Activated CD8-positive, alpha-beta memory T cell treated with anti-CD3 and anti-CD28 coated beads, Interleukin-2, amount 50 U/mL, for 48 hours (primary cell): ENCODE results near the gene OR10H1.
A peak's percentile ranks its signal among the peaks of the same experiment; 100 is the strongest.
"Not testable (repeated sequence)": the region's sequence is repeated elsewhere in the genome, so short reads cannot be mapped to it uniquely, and the experiment has no call there.

Source experiments
- DNase-seq: peaks from one replicate; pipeline ENCODE4 v3.0.0-alpha.2; 2020

Gene OR10H1, protein sequence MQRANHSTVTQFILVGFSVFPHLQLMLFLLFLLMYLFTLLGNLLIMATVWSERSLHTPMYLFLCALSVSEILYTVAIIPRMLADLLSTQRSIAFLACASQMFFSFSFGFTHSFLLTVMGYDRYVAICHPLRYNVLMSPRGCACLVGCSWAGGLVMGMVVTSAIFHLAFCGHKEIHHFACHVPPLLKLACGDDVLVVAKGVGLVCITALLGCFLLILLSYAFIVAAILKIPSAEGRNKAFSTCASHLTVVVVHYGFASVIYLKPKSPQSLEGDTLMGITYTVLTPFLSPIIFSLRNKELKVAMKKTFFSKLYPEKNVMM

DNA sequence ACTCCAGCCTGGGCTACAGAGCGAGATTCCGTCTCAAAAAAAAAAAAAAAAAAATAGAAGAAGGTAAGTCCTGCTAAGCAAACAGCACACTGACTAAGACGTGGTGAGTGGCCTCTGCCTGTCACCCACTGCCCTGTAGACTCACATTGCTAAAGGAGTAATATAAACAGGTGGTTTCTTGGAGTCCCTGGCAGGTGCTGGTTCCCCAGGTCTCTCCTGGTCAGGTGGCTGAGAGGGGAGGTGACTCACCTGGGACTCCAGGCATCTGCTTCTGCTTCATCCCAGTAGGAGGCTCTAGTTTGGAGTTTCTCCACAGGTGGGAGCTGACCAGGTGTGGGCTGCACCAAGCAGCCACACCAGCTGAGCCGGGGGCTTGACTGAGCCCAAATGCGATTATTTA, at the start of gene OR10H1:
TSS of gene OR10H1 (minus strand) at position 359 of the 400 bp plus-strand sequence. CDS start 7,627 bp downstream, outside the sequence.
- no peak for DNase-seq

DNA sequence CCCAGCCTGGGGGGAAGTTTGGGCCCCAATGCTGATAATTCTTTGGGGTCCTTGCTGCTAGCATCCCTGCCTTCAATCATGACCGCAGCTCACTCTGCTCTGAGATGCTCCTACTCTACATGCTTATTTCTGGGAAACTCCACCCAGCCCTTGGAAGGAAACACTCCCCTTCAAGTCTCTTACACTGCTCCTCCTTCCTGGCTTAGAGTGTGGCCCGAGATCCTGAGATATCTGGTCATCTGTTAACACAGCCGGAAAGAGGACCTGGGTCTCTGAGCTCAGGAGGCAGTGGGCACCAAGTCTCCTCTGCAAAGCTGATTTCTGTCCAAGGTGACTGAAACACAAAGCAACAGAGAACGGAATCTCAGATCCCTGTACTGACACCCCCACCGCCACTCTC, 49.4 kb upstream of the OR10H1 start:
- no peak for DNase-seq

DNA sequence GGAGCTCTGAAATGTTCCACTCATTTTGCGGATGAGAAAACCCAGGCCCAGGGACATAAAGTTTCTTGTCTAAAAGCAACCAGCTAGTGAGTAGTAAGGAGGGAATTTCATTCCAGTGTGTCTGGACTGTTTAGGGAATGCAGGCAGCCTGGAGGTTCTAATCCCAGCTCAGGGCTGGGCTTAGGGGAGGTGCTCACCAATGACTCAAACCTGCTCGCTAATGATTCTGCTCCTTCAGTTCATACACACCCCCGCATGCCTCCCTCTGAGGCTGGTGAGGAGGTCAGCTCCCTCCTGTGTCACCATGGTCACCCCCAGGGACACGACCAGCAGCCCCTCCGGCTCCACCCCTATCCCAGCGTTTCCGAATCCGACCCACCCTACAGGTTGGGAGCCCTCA, 47.8 kb upstream of the OR10H1 start:
- DNase-seq, result no peak

DNA sequence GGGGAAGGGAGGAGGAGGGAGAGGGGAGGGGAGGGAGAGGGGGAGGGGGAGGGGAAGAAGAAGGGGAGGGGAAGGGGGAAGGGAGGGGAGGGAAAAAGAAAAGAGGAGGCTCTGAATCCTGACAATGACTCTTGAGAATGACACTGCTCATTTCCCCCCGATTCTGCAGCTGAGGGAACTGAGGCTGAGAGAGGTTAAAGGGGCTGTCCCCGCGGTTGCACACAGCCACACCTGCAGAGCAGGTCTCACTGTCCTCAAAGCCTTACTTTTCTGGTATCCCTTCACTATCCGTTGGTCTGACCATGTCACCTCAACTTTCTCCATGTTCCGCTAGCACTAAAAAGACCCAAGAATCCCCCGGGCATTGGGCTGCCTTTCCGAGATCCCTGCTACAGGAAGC, 47.0 kb upstream of the OR10H1 start:
- DNase-seq, result no peak

DNA sequence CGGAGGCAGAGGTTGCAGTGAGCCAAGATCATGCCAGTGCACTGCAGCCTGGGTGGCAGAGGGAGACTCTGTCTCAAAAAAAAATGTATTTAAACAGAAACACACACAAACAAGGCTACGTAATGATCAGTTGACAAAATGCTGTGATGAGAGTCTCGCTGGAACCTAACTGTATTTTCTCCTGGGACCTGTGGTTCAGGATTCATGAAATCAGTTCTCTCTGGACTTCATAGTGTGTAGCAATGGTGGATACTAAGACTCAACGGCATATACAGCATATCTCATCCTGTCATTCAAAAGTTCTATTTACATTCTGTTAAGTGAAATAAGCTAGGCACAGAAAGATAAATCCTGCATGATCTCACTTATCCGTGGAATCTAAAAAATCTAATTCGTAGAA, 45.1 kb upstream of the OR10H1 start:
- DNase-seq, result no peak

DNA sequence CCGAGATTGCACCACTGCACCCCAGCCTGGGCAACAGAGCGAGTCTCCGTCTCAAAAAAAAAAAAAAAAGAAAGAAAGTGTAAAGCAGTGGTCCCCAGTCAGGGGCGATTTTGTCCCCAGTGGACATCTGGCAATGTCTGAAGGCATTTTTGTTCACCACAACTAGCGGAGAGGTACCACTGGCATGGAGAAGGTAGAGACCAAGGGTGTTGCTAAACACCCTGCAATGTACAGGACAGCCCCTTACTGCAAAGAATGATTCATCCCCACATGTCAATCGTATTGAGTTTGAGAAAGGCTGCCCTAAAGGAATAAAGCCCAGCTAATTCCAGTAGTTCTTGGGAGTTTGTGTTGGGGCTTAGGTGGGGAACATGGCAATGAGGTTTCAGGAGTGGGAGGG, 43.7 kb upstream of the OR10H1 start:
- no peak for DNase-seq

DNA sequence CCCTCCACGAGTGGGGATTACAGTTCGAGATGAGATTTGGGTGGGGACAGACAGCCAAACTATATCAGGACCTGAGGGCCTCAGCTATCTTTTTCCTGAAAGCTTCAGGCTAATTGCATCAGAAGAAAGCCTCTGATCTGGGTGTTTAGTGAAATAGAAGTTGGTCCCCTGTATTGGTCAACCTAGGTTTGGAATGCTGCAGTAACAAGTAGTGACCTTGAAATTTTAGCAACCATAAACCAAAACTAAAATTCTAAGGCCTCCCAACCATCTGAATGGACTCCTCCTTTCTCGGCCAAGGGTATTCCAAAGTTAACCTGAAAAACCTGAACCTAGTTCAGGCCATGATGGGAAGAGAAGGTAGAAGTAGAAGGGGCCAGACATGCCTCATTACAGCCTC, 34.9 kb upstream of the OR10H1 start:
- no peak for DNase-seq

DNA sequence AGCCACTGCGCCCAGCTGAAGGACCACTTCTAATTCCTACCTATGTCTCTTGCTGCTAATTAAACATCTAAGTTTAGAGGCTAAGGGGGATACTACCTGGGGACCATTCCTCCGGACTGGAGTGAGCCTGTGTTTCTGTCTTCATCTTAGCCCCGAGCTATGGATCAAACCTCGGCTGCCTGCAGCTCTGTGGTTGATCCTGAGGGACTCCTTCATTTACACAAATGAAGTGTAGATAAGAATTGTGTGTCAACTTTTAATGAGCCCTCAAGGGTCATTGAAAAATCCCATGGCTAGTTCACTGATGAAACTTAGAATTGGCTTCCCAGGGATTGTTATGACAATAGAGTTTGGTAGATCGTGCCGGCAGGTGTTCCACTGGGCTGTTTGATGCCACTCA, 31.5 kb upstream of the OR10H1 start:
- no peak for DNase-seq

DNA sequence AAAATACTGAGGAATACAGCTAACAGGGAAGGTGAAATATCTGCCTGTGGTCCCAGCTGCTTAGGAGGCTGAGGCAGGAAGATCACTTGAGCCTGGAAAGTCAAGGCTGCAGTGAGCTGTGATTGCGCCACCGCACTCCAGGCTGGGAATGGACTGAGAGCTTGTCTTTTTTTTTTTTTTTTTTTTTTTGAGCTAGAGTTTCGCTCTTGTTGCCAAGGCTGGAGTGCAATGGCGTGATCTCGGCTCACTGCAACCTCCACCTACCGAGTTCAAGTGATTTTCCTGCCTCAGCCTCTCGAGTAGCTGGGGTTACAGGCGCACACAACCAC, 28.4 kb upstream of the OR10H1 start:
- DNase-seq, result not testable (repeated sequence)

DNA sequence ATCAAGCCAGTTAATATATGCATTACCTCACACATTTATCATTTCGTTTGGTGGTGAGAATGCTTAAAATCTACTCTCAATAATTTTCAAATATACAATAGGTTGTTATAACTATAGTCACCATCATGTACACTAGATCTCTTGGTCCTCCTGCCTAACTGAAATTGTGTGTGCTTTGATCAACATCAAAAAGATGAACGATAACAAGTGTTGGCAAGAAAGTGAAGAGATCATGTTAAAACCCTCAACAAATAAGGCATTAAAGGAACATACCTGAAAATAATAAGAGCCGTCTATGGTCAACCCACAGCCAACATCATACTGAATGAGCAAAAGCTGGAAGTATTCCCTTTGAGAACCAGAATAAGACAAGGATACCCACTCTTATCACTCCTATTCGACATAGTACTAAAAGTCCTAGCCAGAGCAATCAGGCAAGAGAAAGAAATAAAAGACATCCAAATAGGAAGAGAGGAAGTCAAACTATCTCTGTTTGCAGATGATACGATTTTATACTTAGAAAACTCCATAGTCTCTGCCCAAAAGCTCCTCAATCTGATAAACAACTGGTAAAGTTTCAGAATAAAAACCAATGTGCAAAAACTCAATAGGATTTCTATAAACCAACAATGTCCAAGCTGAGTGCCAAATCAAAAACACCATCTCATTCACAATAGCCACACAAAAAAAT, 27.9 kb upstream of the OR10H1 start:
- DNase-seq, result no peak

DNA sequence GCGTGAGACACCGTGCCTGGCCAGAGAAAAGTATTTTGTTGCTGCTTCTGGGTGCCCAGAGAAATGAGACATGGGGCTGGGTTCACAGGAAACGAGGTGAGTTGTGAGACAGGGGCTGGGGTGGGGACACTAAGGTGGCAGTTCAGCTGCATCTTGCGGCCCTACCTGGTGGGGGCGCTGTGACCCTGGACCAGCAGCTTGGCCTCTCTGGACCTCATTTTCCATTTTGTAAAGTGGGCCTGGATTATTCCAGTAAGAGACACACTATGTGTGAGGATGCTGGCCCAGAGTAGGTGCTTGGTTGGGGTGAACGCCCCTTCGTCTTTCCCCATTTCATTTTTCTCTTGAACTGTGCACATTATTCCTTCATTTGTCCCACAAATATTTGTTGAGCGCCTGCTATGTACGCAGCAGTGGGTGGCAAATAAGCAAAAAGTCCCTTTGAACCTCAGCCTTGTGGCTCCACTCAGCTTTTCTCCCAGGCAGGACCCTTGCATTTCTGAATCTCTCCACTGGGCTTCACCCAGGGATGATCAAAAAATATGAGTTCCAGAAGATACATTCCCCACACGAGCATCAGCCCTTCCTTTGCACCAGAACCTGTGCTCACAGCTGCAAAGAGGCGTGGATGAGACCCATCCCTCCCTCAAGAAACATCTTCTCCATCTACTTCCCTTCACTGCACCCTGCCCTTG, 26.6 kb upstream of the OR10H1 start:
- DNase-seq, result peak; percentile 58

DNA sequence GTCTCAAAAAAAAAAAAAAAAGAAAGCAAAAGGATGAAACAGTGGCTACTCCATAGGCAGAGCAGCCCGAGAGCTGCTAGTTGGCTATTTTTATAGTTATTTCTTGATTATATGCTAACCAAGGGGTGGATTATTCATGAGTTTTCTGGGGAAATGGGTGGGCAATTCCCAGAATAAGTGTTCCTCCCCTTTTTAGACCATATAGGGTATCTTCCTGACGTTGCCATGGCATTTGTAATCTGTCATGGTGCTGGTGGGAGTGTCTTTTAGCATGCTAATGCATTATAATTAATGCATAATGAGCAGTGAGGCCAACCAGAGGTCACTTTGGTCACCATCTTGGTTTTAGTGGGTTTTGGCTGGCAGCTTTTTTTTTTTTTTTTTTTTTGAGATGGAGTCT, 25.4 kb upstream of the OR10H1 start:
- no peak for DNase-seq

DNA sequence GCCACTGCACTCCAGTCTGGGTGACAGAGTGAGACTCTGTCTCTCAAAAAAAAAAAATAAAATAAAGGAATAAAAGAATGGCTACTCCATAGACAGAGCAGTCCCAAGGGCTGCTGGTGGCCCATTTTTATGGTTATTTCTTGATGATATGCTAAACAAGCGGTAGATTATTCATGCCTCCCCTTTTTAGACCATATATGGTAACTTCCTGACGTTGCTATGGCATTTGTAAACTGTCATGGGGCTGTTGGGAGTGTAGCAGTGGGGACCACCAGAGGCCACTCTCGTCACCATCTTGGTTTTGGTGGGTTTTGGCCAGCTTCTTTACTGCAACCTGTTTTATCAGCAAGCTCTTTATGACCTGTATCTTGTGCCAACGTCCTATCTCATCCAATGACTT, 24.4 kb upstream of the OR10H1 start:
- DNase-seq, result not testable (repeated sequence)

DNA sequence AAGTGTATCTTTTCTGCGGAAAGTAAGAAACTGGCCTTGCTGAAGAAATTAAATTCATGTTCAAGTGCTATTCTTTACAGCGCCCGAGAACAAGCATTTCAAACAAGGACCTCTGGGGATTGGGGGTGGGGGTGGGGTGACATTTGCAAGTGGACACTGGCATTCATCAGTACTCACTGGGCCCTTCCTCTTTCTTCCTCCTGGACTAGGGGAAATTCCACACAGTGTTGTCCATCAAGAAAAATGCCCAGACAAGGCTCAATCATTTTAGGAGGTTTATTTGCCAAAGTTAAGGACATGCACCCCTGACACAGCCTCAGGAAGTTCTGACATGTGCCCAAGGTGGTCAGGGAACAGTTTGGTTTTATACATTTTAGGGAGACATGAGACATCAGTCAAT, 22.9 kb upstream of the OR10H1 start:
- no peak for DNase-seq

DNA sequence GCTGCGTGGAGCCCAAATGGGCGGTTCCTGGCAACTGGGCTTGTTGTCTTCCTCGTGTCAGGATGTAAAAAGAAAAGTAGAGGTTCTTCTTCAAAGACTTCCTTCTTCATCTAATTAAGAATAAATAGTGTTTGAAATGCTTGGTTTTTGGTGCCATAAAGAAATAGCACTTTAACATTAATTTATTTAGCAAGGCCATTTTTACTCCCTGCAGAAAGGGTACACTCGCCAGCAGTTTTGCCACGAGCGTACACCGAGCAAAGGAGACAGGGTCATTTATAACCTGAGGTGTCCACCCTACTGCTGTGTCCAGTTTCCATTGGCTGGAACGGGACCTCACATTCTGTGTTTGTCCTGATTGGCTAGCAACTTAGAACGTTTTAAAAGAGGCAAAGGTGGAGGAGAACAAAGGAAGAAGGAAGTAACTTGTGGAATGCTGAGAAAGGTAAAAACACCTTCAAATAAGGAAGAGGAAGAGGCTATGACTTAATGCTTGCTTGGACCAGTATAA, 21.8 kb upstream of the OR10H1 start:
- DNase-seq, result peak; percentile 59

DNA sequence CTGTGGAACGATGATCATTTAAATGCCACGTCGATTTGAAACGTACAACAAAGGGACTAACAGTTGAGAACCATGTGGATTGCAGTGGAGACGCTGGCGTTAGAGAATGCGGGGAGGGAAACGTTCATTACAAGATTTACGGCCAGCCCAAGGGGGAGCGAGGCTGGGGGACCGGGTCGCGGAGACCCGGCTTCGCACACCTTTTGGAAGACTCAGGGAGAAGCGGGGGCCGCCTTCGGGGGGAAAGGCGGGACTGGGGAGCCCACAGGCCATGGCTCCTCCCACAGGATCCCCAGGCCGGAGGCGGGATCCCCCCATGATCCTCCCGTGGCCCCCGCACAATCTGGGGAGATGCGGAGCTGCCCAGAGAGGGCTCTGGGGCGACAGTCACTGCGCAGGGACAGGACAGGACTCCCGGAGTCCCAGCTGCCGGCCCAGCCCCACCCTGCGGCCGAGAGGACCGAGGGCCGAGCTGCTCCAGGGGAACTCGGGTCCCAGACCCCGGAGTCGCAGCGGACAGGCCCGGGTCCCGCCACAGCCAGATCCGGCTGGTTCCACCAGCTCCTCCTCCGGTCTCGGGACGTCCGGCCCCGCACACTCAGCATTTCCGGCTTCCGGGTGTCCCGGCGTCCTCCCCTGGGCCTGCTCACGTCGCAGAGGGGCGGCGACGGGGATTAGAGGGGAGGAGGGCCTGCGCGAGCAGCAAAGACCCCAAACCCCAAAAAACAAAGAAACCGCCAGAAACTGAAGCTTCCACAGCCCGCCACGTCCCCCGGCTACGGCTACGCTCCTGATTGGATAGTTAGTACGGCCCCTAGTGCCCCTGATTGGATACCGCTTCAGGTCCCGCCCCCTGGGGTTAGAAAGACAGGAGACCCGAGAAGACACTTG, 21.1 kb upstream of the OR10H1 start:
- peak; percentile 92 for DNase-seq

DNA sequence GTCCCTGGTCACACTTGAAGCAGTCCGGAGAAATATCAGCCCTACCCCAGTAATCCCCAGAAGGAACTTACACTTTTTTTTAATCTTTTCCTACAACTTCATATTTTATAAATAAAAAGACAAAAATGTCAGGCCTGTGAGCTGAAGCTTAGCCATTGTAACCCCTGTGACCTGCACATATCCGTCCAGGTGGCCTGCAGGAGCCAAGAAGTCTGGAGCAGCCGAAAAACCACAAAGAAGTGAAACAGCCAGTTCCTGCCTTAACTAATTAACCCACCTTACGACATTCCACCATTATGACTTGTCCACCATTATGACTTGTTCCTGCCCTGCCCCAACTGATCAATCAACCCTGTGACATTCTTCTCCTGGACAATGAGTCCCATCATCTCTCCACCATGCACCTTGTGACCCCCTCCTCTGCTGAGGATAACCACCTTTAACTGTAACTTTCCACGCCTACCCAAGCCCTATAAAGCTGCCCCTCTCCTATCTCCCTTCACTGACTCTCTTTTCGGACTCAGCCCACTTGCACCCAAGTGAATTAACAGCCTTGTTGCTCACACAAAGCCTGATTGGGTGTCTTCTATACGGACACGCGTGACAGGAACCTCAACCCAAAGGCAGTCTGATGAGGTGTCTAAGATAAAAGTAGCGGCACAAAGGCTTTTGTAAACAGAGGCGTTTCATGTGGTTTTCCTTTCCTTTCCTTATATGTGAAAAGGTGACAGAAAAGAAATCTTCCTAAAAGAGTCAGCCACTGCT, 20.3 kb upstream of the OR10H1 start:
- peak; percentile 57 for DNase-seq

DNA sequence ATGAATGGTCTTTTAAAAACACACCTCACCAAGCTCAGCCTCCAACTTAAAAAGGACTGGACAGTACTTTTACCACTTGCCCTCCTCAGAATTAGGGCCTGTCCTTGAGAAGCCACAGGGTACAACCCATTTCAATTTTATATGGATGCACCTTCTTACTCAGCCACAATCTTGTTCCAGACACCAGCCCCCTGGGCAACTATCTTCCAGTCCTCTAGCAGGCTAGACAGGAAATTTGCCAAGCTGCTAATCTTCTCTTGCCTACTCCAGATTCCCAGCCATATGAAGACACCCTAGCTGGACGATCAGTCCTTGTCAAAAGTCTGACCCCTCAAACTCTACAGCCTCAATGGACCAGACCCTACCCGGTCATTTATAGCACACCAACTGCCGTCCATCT, 18.8 kb upstream of the OR10H1 start:
- not testable (repeated sequence) for DNase-seq

DNA sequence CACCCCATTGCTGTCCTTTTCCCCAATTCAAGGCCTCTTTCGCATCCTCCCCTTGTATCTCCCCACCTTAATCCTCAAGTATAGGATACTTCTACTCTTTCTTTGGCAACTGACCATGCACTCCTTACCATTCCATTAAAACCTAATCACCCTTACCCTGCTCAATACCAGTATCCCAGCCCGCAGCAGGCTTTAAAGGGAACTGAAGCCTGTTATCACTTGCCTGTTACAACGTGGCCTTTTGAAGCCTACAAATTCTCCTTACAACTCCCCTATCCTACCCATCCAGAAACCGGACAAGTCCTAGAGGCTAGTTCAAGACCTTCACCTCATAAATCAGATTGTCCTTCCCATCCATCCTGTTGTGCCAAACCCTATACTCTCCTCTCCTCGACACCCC, 16.2 kb upstream of the OR10H1 start:
- no peak for DNase-seq

DNA sequence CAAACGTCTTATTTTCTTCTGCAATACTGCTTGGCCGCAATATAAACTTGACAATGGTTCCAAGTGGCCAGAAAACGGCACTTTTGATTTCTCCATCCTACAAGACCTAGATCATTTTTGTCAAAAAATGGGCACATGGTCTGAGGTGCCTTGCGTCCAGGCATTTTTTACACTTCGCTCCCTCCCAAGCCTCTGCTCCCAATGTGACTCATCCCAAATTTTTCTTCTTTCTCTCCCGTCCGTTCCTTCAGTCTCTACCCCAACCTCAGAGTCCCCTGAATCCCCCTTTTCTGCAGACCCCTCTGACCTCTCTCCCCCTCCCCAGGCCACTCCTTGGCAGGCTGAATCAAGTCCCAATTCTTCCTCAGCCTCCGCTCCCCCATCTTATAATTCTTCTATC, 14.3 kb upstream of the OR10H1 start:
- no peak for DNase-seq

DNA sequence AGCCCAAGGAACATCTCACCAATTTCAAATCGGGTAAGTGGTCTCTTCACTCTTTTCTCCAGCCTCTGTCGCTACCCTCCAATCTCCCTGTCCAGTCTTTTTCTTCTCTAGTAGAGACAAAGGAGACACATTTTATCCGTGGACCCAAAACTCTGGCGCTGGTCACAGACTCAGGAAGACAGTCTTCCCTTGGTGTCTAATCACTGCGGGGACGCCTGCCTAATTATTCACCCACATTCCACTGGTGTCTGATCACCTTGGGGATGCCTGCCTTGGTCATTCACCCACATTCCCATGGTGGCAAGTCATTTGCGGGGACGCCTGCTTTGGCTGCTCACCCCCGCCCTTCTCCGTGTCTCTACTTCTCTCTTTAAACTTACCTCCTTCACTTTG, 13.8 kb upstream of the OR10H1 start:
- no peak for DNase-seq
